ENCODE data around the gene SLC25A26.

DNA sequence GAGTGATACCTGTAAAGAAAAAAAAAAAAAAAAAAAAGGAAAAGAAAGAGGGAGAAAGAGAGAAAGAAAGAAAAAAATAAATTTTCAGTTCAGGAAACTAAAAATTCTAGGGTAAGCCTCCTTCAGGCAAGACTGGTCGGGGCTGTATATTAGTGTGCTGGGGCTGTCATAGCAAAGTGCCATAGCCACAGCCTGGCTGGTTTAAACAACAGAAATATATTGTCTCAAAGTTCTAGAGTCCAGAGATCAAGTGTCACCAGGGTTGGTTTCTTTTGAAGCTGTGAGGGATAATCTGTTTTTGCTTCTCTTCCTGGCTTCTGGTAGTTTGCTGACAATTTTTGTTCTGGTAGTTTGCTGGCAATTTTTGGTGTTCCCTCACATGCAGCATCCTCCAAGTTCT is 48.4 kb upstream of the SLC25A26 start:
- TF ChIP-seq, protein P1, sequence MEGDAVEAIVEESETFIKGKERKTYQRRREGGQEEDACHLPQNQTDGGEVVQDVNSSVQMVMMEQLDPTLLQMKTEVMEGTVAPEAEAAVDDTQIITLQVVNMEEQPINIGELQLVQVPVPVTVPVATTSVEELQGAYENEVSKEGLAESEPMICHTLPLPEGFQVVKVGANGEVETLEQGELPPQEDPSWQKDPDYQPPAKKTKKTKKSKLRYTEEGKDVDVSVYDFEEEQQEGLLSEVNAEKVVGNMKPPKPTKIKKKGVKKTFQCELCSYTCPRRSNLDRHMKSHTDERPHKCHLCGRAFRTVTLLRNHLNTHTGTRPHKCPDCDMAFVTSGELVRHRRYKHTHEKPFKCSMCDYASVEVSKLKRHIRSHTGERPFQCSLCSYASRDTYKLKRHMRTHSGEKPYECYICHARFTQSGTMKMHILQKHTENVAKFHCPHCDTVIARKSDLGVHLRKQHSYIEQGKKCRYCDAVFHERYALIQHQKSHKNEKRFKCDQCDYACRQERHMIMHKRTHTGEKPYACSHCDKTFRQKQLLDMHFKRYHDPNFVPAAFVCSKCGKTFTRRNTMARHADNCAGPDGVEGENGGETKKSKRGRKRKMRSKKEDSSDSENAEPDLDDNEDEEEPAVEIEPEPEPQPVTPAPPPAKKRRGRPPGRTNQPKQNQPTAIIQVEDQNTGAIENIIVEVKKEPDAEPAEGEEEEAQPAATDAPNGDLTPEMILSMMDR (IDR thresholded peaks at IDR 0.05): no peak
- no peak for TF ChIP-seq POLR2A (IDR thresholded peaks at IDR 0.05)
